Stimulated activated CD4-positive, alpha-beta T cell treated with anti-CD3 and anti-CD28 coated beads, Interleukin-2, amount 100 ng/mL, for 48 hours (primary cell): ENCODE results near the gene CELSR1.

Source experiments
- DNase-seq, 2 donors: peaks; one replicate each; pipeline ENCODE4 v3.0.0-alpha.2; 2020

The CELSR1 gene

GRCh38 chr22:46372686-46373085 lies 164.7 kb downstream of the CELSR1 start:
- DNase-seq: no peak

- no peak for DNase-seq
Observed at GRCh38 chr22:46371623-46372226, 165.7 kb downstream of the CELSR1 start.

- DNase-seq: no peak
Observed at GRCh38 chr22:46370584-46371291, 166.7 kb downstream of the CELSR1 start.

- no peak for DNase-seq
Observed at GRCh38 chr22:46369716-46370583, 167.5 kb downstream of the CELSR1 start.

GRCh38 chr22:46368871-46369715 lies 168.3 kb downstream of the CELSR1 start:
- DNase-seq: no peak

GRCh38 chr22:46368422-46368821 lies 169.0 kb downstream of the CELSR1 start:
- DNase-seq: no peak

GRCh38 chr22:46367707-46368191 lies 169.7 kb downstream of the CELSR1 start:
- peak; percentile 73 to 75 for DNase-seq

- DNase-seq: no peak
Observed at GRCh38 chr22:46366801-46367706, 170.4 kb downstream of the CELSR1 start.

GRCh38 chr22:46366327-46366731 lies 171.1 kb downstream of the CELSR1 start:
- DNase-seq: no peak

GRCh38 chr22:46365166-46365624 lies 172.2 kb downstream of the CELSR1 start:
- no peak for DNase-seq

GRCh38 chr22:46364341-46365165 lies 172.9 kb downstream of the CELSR1 start:
- no peak for DNase-seq

- DNase-seq: no peak
Observed at GRCh38 chr22:46363611-46364321, 173.7 kb downstream of the CELSR1 start.

- no peak for DNase-seq
Observed at GRCh38 chr22:46362934-46363515, 174.4 kb downstream of the CELSR1 start.

- no peak for DNase-seq
Observed at GRCh38 chr22:46362203-46362933, 175.1 kb downstream of the CELSR1 start.

- no peak for DNase-seq
Observed at GRCh38 chr22:46361826-46362202, 175.6 kb downstream of the CELSR1 start.

GRCh38 chr22:46360891-46361290 lies 176.5 kb downstream of the CELSR1 start:
- DNase-seq: no peak

- no peak for DNase-seq
Observed at GRCh38 chr22:46360097-46360496, 177.3 kb downstream of the CELSR1 start.

GRCh38 chr22:46359362-46359761 lies 178.1 kb downstream of the CELSR1 start:
- DNase-seq: no peak

GRCh38 chr22:46358766-46359165 lies 178.7 kb downstream of the CELSR1 start:
- DNase-seq: no peak
